Panc1 (cell line): ENCODE results near the gene CDKAL1. TPM values are rescaled to one million over a fixed set of nuclear protein-coding genes. Genes with fewer than 3 reads are reported as not detected.

Experiments used
- ATAC-seq: fragments of 200-7000 bp; cut with Tn5 transposase; 2 replicates; pipeline ENCODE4 v1.9.1; 2020; ENCODE audit warnings: mild to moderate bottlenecking, moderate library complexity
- BruUV-seq: library from RNA; stranded (reverse); fragments of 400-500 nt; replicated peaks from 2 replicates; lab custom pipeline; 2021; lab: Mats Ljungman, UMichigan
- CTCF ChIA-PET: fragments of 300-600 bp; sonication (Branson Sonifier 250); formaldehyde crosslinking; loops from one replicate; lab custom pipeline; 2022; ENCODE audit warnings: antibody characterized with exemption; lab: Charles Lee
- POLR2A ChIA-PET: fragments of 300-600 bp; sonication (Branson Sonifier 250); formaldehyde crosslinking; loops from one replicate; lab custom pipeline; 2022; ENCODE audit warnings: antibody characterized with exemption; lab: Charles Lee
- DNase-seq: peaks from one replicate; pipeline ENCODE4 v3.0.0-alpha.2; 2010; ENCODE audit warnings: low read depth, low spot score
- H3K27ac ChIP-seq: 2 replicates; pipeline ENCODE4 v1.5.1; 2011; ENCODE audit warnings: mild to moderate bottlenecking, low read length, inconsistent platforms
- H3K27me3 ChIP-seq: fragments of 200-500 bp; sonication (Bioruptor generic); 2 replicates; pipeline ENCODE4 v1.6.0; 2014; ENCODE audit warnings: low read length, inconsistent platforms; ENCODE audit not compliant: control insufficient read depth, insufficient read depth
- H3K36me3 ChIP-seq: fragments of 200-500 bp; sonication (Bioruptor generic); 2 replicates; pipeline ENCODE4 v1.5.1; 2014; ENCODE audit warnings: inconsistent platforms, mild to moderate bottlenecking, low read length, moderate library complexity; ENCODE audit not compliant: control insufficient read depth, insufficient read depth
- H3K4me1 ChIP-seq: 2 replicates; pipeline ENCODE4 v1.5.1; 2011; ENCODE audit warnings: inconsistent platforms, mild to moderate bottlenecking, low read length, moderate library complexity; ENCODE audit not compliant: control insufficient read depth, insufficient read depth
- H3K4me3 ChIP-seq, 2 experiments: 2 replicates each; pipeline ENCODE4 v1.5.1; 2011 to 2012; ENCODE audit warnings: low read depth in 2 of 2, low read length in 2 of 2, mild to moderate bottlenecking in 2 of 2, inconsistent platforms in 1 of 2, moderate library complexity in 1 of 2
- H3K9me3 ChIP-seq: fragments of 200-500 bp; sonication (Bioruptor generic); 2 replicates; pipeline ENCODE4 v1.5.1; 2014; ENCODE audit warnings: low read depth, mild to moderate bottlenecking, inconsistent platforms, low read length, moderate library complexity; ENCODE audit not compliant: control insufficient read depth, insufficient read depth
- POLR2AphosphoS5 ChIP-seq: IDR thresholded peaks from 2 replicates; pipeline ENCODE4 v1.6.1; 2012; ENCODE audit warnings: mild to moderate bottlenecking, low read depth, low read length, moderate library complexity
- SIN3A ChIP-seq: IDR thresholded peaks from 2 replicates; pipeline ENCODE4 v1.6.1; 2012; ENCODE audit warnings: low read depth, mild to moderate bottlenecking, low read length, moderate library complexity, borderline replicate concordance; ENCODE audit not compliant: insufficient read depth
- TCF7L2 ChIP-seq: IDR thresholded peaks from 2 replicates; pipeline ENCODE4 v1.6.1; 2011; ENCODE audit warnings: mild to moderate bottlenecking, low read depth, low read length, inconsistent platforms
- in situ Hi-C: cut with HindIII; loops from 2 replicates; pipeline ENCODE4 v1.10.0; 2016; ENCODE audit warnings: low sequenced_read_pairs, low pct_unique_long_range_greater_than_20kb
- intact Hi-C: fragments of 100-400 bp; cut with micrococcal nuclease; formaldehyde crosslinking; loops from one replicate; pipeline ENCODE4 v1.10.0; 2022; ENCODE audit not compliant: unreplicated experiment
- total RNA-seq: library from RNA; stranded (reverse); gene quantifications from one replicate; pipeline ENCODE4 v1.2.1, GENCODE V29; 2021; ENCODE audit not compliant: unreplicated experiment
- TF ChIP-seq, protein P1 (sequence below), 2 experiments: IDR thresholded peaks; 2 replicates each; pipeline ENCODE4 v1.6.1; 2011 to 2012; ENCODE audit warnings: low read depth in 2 of 2, control low read depth in 1 of 2, low read length in 1 of 2, mild to moderate bottlenecking in 1 of 2, moderate library complexity in 1 of 2; ENCODE audit not compliant: insufficient read depth in 1 of 2
- TF ChIP-seq, protein P2 (sequence below): fragments of 450-650 bp; IDR thresholded peaks from 2 replicates; pipeline ENCODE4 v1.5.1; 2017; ENCODE audit warnings: mild to moderate bottlenecking

Gene CDKAL1
- total RNA-seq, 1 experiment from 2014 or later = 14.5 TPM

DNA sequence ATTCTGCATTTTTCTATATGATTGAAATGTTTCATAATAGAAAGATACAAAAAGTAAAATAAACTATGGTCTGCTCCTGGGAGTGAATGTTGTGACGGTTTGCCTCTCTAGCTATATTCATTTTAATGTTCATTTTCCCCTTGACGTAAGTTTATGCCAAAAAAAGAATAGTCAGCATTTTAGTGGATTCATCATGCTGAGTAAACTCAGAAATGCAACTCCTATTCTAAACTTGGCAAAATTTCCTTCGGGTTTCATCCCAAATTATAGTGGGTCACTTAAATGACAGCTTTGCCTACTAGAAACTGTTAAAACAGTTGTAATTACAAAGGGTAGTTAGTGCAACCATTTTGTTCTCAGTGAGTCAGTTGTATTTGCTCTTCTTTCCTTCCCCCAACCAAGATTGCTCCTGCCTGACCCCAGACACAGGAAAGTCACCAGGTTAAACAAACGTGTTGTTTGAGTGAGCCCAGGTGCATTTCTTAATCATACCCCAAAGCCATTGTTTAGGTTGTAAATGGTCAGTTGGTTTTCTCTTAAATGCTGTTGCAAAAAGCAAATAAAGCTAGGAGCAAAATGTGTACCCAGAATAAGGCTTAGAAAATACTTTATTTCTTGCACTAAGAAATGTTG is 577.0 kb downstream of the CDKAL1 start:
- intact Hi-C loops (no loop called here), in situ Hi-C loops (no loop called here)
- Histone ChIP-seq H3K27ac (peak overlapping the region; percentile 93), H3K9me3 (no peaks in the 10 kb centered on the region), H3K36me3 (no peaks in the 10 kb centered on the region), H3K4me3 (no peak overlapping the region), H3K4me1 (peaks cover 43% of the 10 kb centered on the region), H3K27me3 (no peaks in the 10 kb centered on the region)
- ChIA-PET POLR2A (no interaction called here), CTCF (no interaction called here)
- ATAC-seq (peak; percentile 81), DNase-seq (peak; percentile 45)
- BruUV-seq = no TSS peak
- TF ChIP-seq, protein P1, sequence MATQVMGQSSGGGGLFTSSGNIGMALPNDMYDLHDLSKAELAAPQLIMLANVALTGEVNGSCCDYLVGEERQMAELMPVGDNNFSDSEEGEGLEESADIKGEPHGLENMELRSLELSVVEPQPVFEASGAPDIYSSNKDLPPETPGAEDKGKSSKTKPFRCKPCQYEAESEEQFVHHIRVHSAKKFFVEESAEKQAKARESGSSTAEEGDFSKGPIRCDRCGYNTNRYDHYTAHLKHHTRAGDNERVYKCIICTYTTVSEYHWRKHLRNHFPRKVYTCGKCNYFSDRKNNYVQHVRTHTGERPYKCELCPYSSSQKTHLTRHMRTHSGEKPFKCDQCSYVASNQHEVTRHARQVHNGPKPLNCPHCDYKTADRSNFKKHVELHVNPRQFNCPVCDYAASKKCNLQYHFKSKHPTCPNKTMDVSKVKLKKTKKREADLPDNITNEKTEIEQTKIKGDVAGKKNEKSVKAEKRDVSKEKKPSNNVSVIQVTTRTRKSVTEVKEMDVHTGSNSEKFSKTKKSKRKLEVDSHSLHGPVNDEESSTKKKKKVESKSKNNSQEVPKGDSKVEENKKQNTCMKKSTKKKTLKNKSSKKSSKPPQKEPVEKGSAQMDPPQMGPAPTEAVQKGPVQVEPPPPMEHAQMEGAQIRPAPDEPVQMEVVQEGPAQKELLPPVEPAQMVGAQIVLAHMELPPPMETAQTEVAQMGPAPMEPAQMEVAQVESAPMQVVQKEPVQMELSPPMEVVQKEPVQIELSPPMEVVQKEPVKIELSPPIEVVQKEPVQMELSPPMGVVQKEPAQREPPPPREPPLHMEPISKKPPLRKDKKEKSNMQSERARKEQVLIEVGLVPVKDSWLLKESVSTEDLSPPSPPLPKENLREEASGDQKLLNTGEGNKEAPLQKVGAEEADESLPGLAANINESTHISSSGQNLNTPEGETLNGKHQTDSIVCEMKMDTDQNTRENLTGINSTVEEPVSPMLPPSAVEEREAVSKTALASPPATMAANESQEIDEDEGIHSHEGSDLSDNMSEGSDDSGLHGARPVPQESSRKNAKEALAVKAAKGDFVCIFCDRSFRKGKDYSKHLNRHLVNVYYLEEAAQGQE (IDR thresholded peaks at IDR 0.05; ENCODE audit: insufficient read depth in 1 of 2, low read depth in 2 of 2, low read length in 1 of 2) = peak in 1 of 2 experiments; percentile 42; a peak in 1 of 4 replicates
- TF ChIP-seq TCF7L2 = peak; percentile 87
- TF ChIP-seq, protein P2, sequence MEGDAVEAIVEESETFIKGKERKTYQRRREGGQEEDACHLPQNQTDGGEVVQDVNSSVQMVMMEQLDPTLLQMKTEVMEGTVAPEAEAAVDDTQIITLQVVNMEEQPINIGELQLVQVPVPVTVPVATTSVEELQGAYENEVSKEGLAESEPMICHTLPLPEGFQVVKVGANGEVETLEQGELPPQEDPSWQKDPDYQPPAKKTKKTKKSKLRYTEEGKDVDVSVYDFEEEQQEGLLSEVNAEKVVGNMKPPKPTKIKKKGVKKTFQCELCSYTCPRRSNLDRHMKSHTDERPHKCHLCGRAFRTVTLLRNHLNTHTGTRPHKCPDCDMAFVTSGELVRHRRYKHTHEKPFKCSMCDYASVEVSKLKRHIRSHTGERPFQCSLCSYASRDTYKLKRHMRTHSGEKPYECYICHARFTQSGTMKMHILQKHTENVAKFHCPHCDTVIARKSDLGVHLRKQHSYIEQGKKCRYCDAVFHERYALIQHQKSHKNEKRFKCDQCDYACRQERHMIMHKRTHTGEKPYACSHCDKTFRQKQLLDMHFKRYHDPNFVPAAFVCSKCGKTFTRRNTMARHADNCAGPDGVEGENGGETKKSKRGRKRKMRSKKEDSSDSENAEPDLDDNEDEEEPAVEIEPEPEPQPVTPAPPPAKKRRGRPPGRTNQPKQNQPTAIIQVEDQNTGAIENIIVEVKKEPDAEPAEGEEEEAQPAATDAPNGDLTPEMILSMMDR = no peak
- TF ChIP-seq POLR2AphosphoS5 = peak; percentile 84
- TF ChIP-seq SIN3A = no peak

DNA sequence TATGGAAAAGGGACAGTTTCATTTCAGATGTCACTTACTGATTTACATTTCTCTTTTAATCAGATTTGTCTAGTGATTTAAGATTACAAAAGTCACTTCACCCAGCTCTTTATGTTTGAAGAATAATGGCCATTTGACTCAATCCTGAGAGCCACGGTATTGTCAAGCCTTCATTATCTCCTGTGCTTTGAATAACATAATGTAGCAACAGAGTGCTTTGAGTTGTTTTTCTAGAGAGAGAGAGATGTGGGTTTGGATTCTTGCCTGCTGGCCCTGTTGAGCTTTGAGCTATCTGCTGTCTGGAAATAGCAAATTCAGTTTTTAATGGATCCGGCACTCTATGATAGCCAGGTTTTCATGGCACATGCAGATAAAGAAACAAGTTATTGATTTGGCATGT is 580.9 kb downstream of the CDKAL1 start:
- DNase-seq = no peak
- POLR2A ChIA-PET = no interaction called here
- Histone ChIP-seq H3K4me1 (peaks cover 28% of the 10 kb centered on the region), H3K36me3 (no peaks in the 10 kb centered on the region), H3K27me3 (no peaks in the 10 kb centered on the region), H3K27ac (peak overlapping the region; percentile 53), H3K9me3 (no peaks in the 10 kb centered on the region), H3K4me3 (no peak overlapping the region)
- no peak for ATAC-seq
- TF ChIP-seq POLR2AphosphoS5 (no peak), TCF7L2 (no peak), SIN3A (no peak)
- TF ChIP-seq, protein P1 (IDR thresholded peaks at IDR 0.05; ENCODE audit: insufficient read depth in 1 of 2, low read depth in 2 of 2, low read length in 1 of 2) = no peak
- TF ChIP-seq, protein P2 = no peak
- in situ Hi-C loops = no loop called here
- CTCF ChIA-PET = no interaction called here
- BruUV-seq = no TSS peak
- intact Hi-C loops = no loop called here
